Kidney epithelial cell (primary cell): ENCODE results near the gene EIF2D. TPM values are rescaled to one million over a fixed set of nuclear protein-coding genes. Genes with fewer than 3 reads are reported as not detected.

ENCODE experiments used
- DNase-seq: peaks from one replicate; pipeline ENCODE4 v3.0.0-alpha.2; 2010; ENCODE audit warnings: low read depth
- H3K27me3 ChIP-seq: 2 replicates; pipeline ENCODE4 v1.6.0; 2011; ENCODE audit warnings: low read length; ENCODE audit not compliant: control insufficient read depth, insufficient read depth
- H3K36me3 ChIP-seq: 2 replicates; pipeline ENCODE4 v1.5.1; 2011; ENCODE audit warnings: low read length; ENCODE audit not compliant: control insufficient read depth, insufficient read depth
- H3K4me3 ChIP-seq: 2 replicates; pipeline ENCODE4 v1.5.1; 2011; ENCODE audit warnings: low read depth, mild to moderate bottlenecking, control low read depth, low read length
- CTCF ChIP-seq: IDR thresholded peaks from 2 replicates; pipeline ENCODE4 v1.5.1; 2011; ENCODE audit warnings: mild to moderate bottlenecking, moderate library complexity, low read length, control low read depth, inconsistent platforms; ENCODE audit not compliant: insufficient read depth, poor library complexity, severe bottlenecking
- total RNA-seq: library from RNA; depleted of rRNA; stranded (reverse); fragments of >200 nt; gene quantifications from 2 replicates; pipeline ENCODE4 v1.2.3, GENCODE V29; 2015

Gene EIF2D
- 54.3 and 55.4 TPM in 2 replicates for total RNA-seq

- peak; percentile 74 for TF ChIP-seq CTCF
- no peaks in the 10 kb centered on the region for H3K27me3 ChIP-seq
- peak within 1 kb of the TSS; percentile 75 for H3K4me3 ChIP-seq
- peak; percentile 54 for DNase-seq
- H3K36me3 ChIP-seq, result no peaks in the 10 kb centered on the region
These were observed at the start of gene EIF2D for GRCh38 chr1:206612129-206612876. TSS of gene EIF2D (minus strand) at chr1:206612465. CDS start at chr1:206612342, 123 bp downstream.

- no peaks in the 10 kb centered on the region for H3K36me3 ChIP-seq
- no peak overlapping the region for H3K4me3 ChIP-seq
- no peak for TF ChIP-seq CTCF
- peaks cover 16% of the 10 kb centered on the region for H3K27me3 ChIP-seq
- no peak for DNase-seq
These were observed 49.0 kb upstream of the EIF2D start for GRCh38 chr1:206661161-206661820.

- no peak overlapping the region for H3K4me3 ChIP-seq
- no peak for DNase-seq
- no peak for TF ChIP-seq CTCF
- no peaks in the 10 kb centered on the region for H3K36me3 ChIP-seq
- H3K27me3 ChIP-seq, result peaks cover 16% of the 10 kb centered on the region
These were observed 47.9 kb upstream of the EIF2D start for GRCh38 chr1:206660136-206660535.

GRCh38 chr1:206658981-206659273, 46.7 kb upstream of the EIF2D start:
- no peak for DNase-seq
- no peak for TF ChIP-seq CTCF
- H3K36me3 ChIP-seq, result no peaks in the 10 kb centered on the region
- H3K4me3 ChIP-seq, result no peak overlapping the region
- peaks cover 12% of the 10 kb centered on the region for H3K27me3 ChIP-seq

GRCh38 chr1:206658264-206658980, 46.2 kb upstream of the EIF2D start:
- H3K36me3 ChIP-seq, result no peaks in the 10 kb centered on the region
- TF ChIP-seq CTCF, result peak; percentile 60
- no peak for DNase-seq
- H3K27me3 ChIP-seq, result peaks cover 7% of the 10 kb centered on the region
- H3K4me3 ChIP-seq, result no peak overlapping the region
